Stomach (tissue), 4 donors: Measurements from ENCODE around the gene RFX2.

ENCODE experiments used
- CTCF ChIP-seq, 7 experiments: fragments of 450-650 bp in 4 of 7; fragments of 200-600 bp in 3 of 7; sonication (generic) in 3 of 7; IDR thresholded peaks; one replicate each; pipeline ENCODE4 v1.5.1; 2016 to 2019; ENCODE audit warnings: antibody characterized with exemption in 7 of 7, control low read depth in 2 of 7, mild to moderate bottlenecking in 1 of 7
- EP300 ChIP-seq: sonication (generic); formaldehyde crosslinking; IDR thresholded peaks from one replicate; pipeline ENCODE4 v1.6.1; 2017; ENCODE audit warnings: antibody characterized with exemption
- POLR2A ChIP-seq, 4 donors: fragments of 450-650 bp; IDR thresholded peaks; one replicate each; pipeline ENCODE4 v1.6.1; 2016; ENCODE audit warnings: antibody characterized with exemption in 4 of 4, control low read depth in 2 of 4, mild to moderate bottlenecking in 1 of 4, moderate library complexity in 1 of 4
- POLR2AphosphoS5 ChIP-seq, 3 donors: sonication (generic); formaldehyde crosslinking; IDR thresholded peaks; one replicate each; pipeline ENCODE4 v1.6.1; 2016; ENCODE audit warnings: antibody characterized with exemption in 3 of 3

GRCh38 chr19:6018786-6019185 lies 91.5 kb downstream of the RFX2 start:
- TF ChIP-seq CTCF (IDR thresholded peaks at IDR 0.05) (no peak), POLR2A (IDR thresholded peaks at IDR 0.05) (no peak), EP300 (no peak), POLR2AphosphoS5 (IDR thresholded peaks at IDR 0.05) (no peak)
